ENCODE data around the gene APRT. TPM values are rescaled to one million over a fixed set of nuclear protein-coding genes. Genes with fewer than 3 reads are reported as not detected.

APRT gene
- total and polyA plus RNA-seq, 4 donors: 15.8 to 107 (median 66.4) TPM

- Histone ChIP-seq H3K27me3 (ENCODE audit: control insufficient read depth, insufficient read depth, low read length) (no peaks in the 10 kb centered on the region), H3K27ac (ENCODE audit: low read depth, low read length) (no peak overlapping the region), H3K9me3 (ENCODE audit: control insufficient read depth, insufficient read depth, low read length) (no peaks in the 10 kb centered on the region), H3K4me1 (ENCODE audit: control insufficient read depth, insufficient read depth, low read length) (peaks cover 6% of the 10 kb centered on the region), H3K4me3 (ENCODE audit: low read depth, low read length) (no peak overlapping the region), H3K36me3 (ENCODE audit: control insufficient read depth, insufficient read depth, low read length) (peaks cover 79% of the 10 kb centered on the region)
- 88% methylated on average over 38 of the region's 40 CpGs for WGBS (ENCODE audit: insufficient coverage)
- DNase-seq (ENCODE audit: low read depth in 4 of 6, low spot score in 6 of 6): no peak
Observed at GRCh38 chr16:88817785-88818574, 6.3 kb upstream of the APRT start.

DNA sequence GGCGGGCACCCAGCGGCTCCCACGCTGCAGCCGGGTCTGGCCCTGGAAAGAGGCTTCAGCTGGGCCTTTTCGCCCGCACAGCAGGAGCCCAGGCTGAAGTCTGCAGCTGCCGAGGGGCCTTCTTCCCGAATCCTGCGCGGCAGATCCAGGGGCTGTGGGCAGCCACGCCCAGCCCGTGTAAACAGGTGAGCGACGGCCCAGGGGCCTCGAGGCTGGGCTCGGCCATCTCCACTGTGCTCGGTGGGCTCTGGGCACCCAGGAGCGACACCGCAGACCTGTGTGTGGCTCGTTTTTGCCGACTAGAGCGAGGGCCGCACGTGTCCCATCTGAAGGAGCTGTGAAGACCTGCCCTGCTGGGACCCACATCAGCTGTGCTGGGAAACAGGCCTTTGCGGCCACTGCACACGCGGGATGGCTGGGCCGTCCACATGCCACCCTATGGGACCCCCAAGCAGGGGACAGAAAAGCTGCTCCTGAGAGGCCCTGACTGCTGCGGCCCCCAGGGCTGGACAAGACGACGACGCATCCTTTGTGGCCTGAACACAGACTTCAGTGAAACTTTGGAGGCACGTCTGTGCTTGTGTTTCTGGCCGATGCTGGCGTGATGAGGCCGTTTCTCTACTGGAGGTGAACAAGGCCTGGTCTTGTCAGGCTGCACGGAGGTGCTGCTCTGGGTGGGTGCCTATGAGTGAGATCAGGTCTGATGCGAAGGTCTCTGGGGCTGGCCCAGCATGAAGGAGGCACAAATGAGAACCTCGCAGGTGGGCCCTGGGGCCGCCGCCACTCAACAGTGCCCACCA is 5.2 kb upstream of the APRT start:
- no peak for DNase-seq (ENCODE audit: low read depth in 4 of 6, low spot score in 6 of 6)
- peaks cover 69% of the 10 kb centered on the region for H3K36me3 ChIP-seq (ENCODE audit: control insufficient read depth, insufficient read depth, low read length)
- WGBS (ENCODE audit: insufficient coverage): 86% methylated on average over 40 of the region's 41 CpGs
- no peak overlapping the region for H3K4me3 ChIP-seq (ENCODE audit: low read depth, low read length)
- H3K27me3 ChIP-seq (ENCODE audit: control insufficient read depth, insufficient read depth, low read length): no peaks in the 10 kb centered on the region
- H3K9me3 ChIP-seq (ENCODE audit: control insufficient read depth, insufficient read depth, low read length): no peaks in the 10 kb centered on the region
- H3K27ac ChIP-seq (ENCODE audit: low read depth, low read length): no peak overlapping the region
- H3K4me1 ChIP-seq (ENCODE audit: control insufficient read depth, insufficient read depth, low read length): peaks cover 16% of the 10 kb centered on the region

DNA sequence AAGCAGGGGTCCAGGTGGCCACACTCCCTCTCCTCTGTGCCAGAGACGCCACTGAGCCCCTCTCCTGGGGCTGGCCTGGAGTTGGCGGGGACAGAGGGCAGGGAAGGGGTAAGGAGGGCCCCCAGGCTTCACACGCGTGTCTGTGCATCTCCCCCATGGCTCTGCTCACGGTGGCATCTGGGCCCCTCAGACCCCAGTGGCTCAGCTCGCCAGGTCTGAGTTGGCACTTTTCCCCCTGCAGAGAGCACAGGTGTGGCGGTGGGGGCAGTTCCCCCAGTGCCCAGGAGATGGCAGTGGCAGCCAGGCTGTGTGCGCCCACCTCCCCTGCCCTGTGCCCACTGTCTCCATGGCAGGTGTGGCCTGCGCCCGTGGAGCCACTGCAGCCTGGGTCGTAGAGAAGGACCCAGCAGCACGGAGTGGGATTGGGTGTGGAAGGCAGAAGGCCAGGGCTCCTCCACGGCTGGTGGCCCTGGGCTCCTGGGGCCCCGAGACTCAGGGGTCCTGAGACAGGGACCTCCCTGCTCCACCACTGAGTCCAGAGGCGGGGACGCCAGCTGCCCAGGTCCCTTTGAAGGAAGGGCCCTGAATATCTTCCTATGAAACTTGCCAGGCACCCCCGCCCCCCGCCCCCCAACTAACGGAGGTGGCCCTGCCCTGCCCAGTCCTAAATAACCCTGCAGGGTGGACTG is 4.3 kb upstream of the APRT start:
- no peaks in the 10 kb centered on the region for H3K27me3 ChIP-seq (ENCODE audit: control insufficient read depth, insufficient read depth, low read length)
- WGBS (ENCODE audit: insufficient coverage): 57% methylated on average over 19 of the region's 19 CpGs
- no peak overlapping the region for H3K27ac ChIP-seq (ENCODE audit: low read depth, low read length)
- no peak overlapping the region for H3K4me3 ChIP-seq (ENCODE audit: low read depth, low read length)
- peaks cover 60% of the 10 kb centered on the region for H3K36me3 ChIP-seq (ENCODE audit: control insufficient read depth, insufficient read depth, low read length)
- no peaks in the 10 kb centered on the region for H3K9me3 ChIP-seq (ENCODE audit: control insufficient read depth, insufficient read depth, low read length)
- peaks cover 19% of the 10 kb centered on the region for H3K4me1 ChIP-seq (ENCODE audit: control insufficient read depth, insufficient read depth, low read length)
- peak in 2 of 6 donors; percentile 46 to 66 for DNase-seq (ENCODE audit: low read depth in 4 of 6, low spot score in 6 of 6)

GRCh38 chr16:88815227-88815626 is 3.5 kb upstream of the APRT start:
- Histone ChIP-seq H3K4me3 (ENCODE audit: low read depth, low read length) (no peak overlapping the region), H3K27ac (ENCODE audit: low read depth, low read length) (no peak overlapping the region), H3K27me3 (ENCODE audit: control insufficient read depth, insufficient read depth, low read length) (no peaks in the 10 kb centered on the region), H3K36me3 (ENCODE audit: control insufficient read depth, insufficient read depth, low read length) (peaks cover 55% of the 10 kb centered on the region), H3K4me1 (ENCODE audit: control insufficient read depth, insufficient read depth, low read length) (peaks cover 27% of the 10 kb centered on the region), H3K9me3 (ENCODE audit: control insufficient read depth, insufficient read depth, low read length) (no peaks in the 10 kb centered on the region)
- 88% methylated on average over 10 of the region's 10 CpGs for WGBS (ENCODE audit: insufficient coverage)
- DNase-seq (ENCODE audit: low read depth in 4 of 6, low spot score in 6 of 6): no peak

- Histone ChIP-seq H3K4me3 (ENCODE audit: low read depth, low read length) (no peak overlapping the region), H3K27ac (ENCODE audit: low read depth, low read length) (no peak overlapping the region), H3K27me3 (ENCODE audit: control insufficient read depth, insufficient read depth, low read length) (no peaks in the 10 kb centered on the region), H3K9me3 (ENCODE audit: control insufficient read depth, insufficient read depth, low read length) (no peaks in the 10 kb centered on the region), H3K36me3 (ENCODE audit: control insufficient read depth, insufficient read depth, low read length) (peaks cover 62% of the 10 kb centered on the region), H3K4me1 (ENCODE audit: control insufficient read depth, insufficient read depth, low read length) (peaks cover 34% of the 10 kb centered on the region)
- WGBS (ENCODE audit: insufficient coverage): 85% methylated on average over 12 of the region's 13 CpGs
- DNase-seq (ENCODE audit: low read depth in 4 of 6, low spot score in 6 of 6): no peak
Observed at GRCh38 chr16:88814144-88814502, 2.4 kb upstream of the APRT start.

DNA sequence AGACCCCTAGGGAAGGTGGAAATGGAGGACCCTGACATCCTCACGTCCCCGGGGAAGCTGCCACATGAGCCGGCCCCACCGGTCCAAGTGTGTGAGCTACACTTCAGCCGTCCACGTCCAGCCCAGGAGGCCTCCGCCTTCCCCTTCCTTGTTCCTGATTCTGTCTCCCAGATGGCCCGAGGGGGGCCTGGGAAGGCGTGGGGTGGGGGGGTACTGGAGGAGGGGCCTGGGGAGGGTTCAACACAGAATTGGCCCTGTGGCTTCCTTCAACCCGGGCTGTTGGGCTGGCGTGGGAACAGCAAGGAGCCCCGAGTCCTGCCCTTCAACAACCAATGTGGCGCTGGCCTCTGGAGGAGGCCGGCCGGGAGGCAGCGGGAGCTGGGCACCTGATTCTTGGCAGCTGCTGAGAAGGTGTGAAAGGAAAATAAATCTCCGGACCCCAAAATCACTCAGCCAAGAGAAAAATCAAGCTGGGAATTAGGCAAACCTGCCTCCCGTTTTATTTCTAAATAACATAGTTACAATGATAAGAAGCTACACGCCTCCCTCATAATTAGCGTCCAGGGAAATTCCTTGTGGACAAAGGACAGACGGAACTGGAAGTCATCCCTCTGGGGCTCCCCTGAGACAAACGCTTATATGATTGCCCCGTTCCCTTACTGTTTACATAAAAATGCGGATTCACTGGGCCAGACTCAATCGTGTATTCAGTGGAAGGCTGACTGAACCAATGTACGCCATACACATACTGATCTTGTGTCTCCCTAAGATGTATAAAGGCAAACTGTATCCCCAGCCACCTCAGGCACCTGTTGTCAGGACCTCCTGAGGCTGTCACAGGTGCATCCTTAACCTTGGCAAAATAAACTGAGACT is 1.8 kb upstream of the APRT start:
- H3K27ac ChIP-seq (ENCODE audit: low read depth, low read length): no peak overlapping the region
- no peaks in the 10 kb centered on the region for H3K27me3 ChIP-seq (ENCODE audit: control insufficient read depth, insufficient read depth, low read length)
- no peaks in the 10 kb centered on the region for H3K9me3 ChIP-seq (ENCODE audit: control insufficient read depth, insufficient read depth, low read length)
- no peak overlapping the region for H3K4me3 ChIP-seq (ENCODE audit: low read depth, low read length)
- H3K4me1 ChIP-seq (ENCODE audit: control insufficient read depth, insufficient read depth, low read length): peaks cover 34% of the 10 kb centered on the region
- H3K36me3 ChIP-seq (ENCODE audit: control insufficient read depth, insufficient read depth, low read length): peaks cover 62% of the 10 kb centered on the region
- 68% methylated on average over 12 of the region's 26 CpGs for WGBS (ENCODE audit: insufficient coverage)
- no peak for DNase-seq (ENCODE audit: low read depth in 4 of 6, low spot score in 6 of 6)

- Histone ChIP-seq H3K36me3 (ENCODE audit: control insufficient read depth, insufficient read depth, low read length) (peaks cover 62% of the 10 kb centered on the region), H3K4me1 (ENCODE audit: control insufficient read depth, insufficient read depth, low read length) (peaks cover 34% of the 10 kb centered on the region), H3K27ac (ENCODE audit: low read depth, low read length) (peak overlapping the region; percentile 69), H3K27me3 (ENCODE audit: control insufficient read depth, insufficient read depth, low read length) (no peaks in the 10 kb centered on the region), H3K9me3 (ENCODE audit: control insufficient read depth, insufficient read depth, low read length) (no peaks in the 10 kb centered on the region), H3K4me3 (ENCODE audit: low read depth, low read length) (peak overlapping the region; percentile 48)
- DNase-seq (ENCODE audit: low read depth in 4 of 6, low spot score in 6 of 6): peak in 1 of 6 donors; percentile 22
- WGBS (ENCODE audit: insufficient coverage): 66% methylated on average over 27 of the region's 37 CpGs
Observed at GRCh38 chr16:88812513-88813268, 963 bp upstream of the APRT start.

- Histone ChIP-seq H3K9me3 (ENCODE audit: control insufficient read depth, insufficient read depth, low read length) (no peaks in the 10 kb centered on the region), H3K27ac (ENCODE audit: low read depth, low read length) (peak overlapping the region; percentile 75), H3K4me3 (ENCODE audit: low read depth, low read length) (peak overlapping the region; percentile 71), H3K36me3 (ENCODE audit: control insufficient read depth, insufficient read depth, low read length) (peaks cover 62% of the 10 kb centered on the region), H3K4me1 (ENCODE audit: control insufficient read depth, insufficient read depth, low read length) (peaks cover 34% of the 10 kb centered on the region), H3K27me3 (ENCODE audit: control insufficient read depth, insufficient read depth, low read length) (no peaks in the 10 kb centered on the region)
- WGBS (ENCODE audit: insufficient coverage): 1% methylated on average over 65 of the region's 65 CpGs
- DNase-seq (ENCODE audit: low read depth in 4 of 6, low spot score in 6 of 6): peak; percentile 72 to 96 (median 84)
Observed at GRCh38 chr16:88810912-88811768, 588 bp downstream of the APRT start.
